A549 treated with AZD2906 at 1 μM for 4 hours (cell line): ENCODE data around the gene VWA8. TPM values are rescaled to one million over a fixed set of nuclear protein-coding genes. Genes with fewer than 3 reads are reported as not detected.

ENCODE experiments used
- total RNA-seq: library from RNA; stranded (reverse); fragments of 200-300 nt; extraction: Qiagen RNA extraction; gene quantifications from 5 replicates; pipeline ENCODE4 v1.2.3, GENCODE V29; 2022

VWA8 gene
- 6.8 to 7.4 TPM (median 7.0 TPM) in 5 replicates for total RNA-seq

DNA sequence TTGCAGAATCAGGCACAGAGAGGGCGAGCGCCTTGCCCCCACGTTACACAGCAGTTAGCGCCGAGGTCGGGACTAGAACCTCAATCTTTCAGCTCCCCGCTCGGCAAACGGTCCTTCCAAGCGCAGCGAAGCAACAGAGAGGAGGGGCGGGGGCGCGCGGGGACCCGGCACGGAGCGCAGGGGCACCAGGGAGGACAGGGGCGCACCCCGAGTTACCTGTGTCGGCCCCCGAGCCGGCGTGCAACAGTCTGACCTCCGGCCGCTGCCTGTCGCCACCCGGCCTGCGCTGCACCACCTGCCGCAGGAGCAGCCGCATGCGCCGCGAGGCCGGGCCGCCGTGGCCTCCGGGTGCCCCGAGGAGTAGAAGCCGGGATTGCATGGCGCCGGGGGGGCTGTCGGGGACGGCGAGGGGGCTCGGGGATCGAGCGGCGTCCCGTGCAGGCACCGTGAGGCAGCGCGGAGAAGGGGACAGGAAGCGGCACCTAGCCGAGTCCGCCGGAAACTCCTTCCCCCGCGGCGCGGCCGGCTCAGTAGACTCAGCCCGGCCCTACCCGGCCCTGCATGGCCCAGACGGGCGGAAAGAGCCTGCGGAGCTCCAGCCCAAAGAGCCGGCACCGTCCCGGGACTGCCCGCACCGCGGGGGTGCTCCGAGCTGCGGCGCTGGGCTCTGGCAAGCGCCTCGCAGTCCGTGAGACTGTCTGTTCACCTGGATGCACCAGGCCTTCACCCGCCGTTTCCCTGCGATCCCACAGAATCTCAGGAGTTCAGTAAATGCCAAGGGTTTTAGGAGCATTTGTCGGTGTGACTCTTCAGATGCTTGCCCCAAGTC, at the start of gene VWA8:
Gene VWA8, minus strand, starts transcription at position 473 of the 829 bp plus-strand sequence. Its CDS starts 94 bp downstream, at position 379.

Other genes starting within 250 kb of the VWA8 start
- gene DGKH, start 87.5 kb upstream of the VWA8 start, total RNA-seq, result 5.5 to 6.9 TPM (median 6.3 TPM) in 5 replicates